ENCODE measurements around the gene MOB2. TPM values are rescaled to one million over a fixed set of nuclear protein-coding genes. Genes with fewer than 3 reads are reported as not detected.
A peak's percentile ranks its signal among the peaks of the same experiment; 100 is the strongest.

The MOB2 gene
- total RNA-seq, 1 donor from 2014 or later: 95.4 TPM

- H3K9me3 ChIP-seq: no peaks in the 10 kb centered on the region
- H3K36me3 ChIP-seq: peaks cover 28 to 36% of the 10 kb centered on the region in 2 donors
- peak overlapping the region; percentile 87 to 98 for H3K27ac ChIP-seq
- DNase-seq (ENCODE audit: low spot score in 2 of 2): no peak
- no peaks in the 10 kb centered on the region for H3K27me3 ChIP-seq
- peaks cover 41 to 74% of the 10 kb centered on the region in 2 donors for H3K4me1 ChIP-seq
- H3K4me3 ChIP-seq: peak overlapping the region; percentile 14 to 62
- intact Hi-C loops (cut with DNase I): loop anchor here (1.0 to 5.0 kb wide), 6 partner anchors 21 to 217 kb away; partner anchors contain the start of gene DUSP8
- no peak for TF ChIP-seq CTCF (IDR thresholded peaks at IDR 0.05)
These were observed 4.6 kb downstream of the MOB2 start for GRCh38 chr11:1481861-1482441.

GRCh38 chr11:1481483-1481825 lies 5.1 kb downstream of the MOB2 start:
- Histone ChIP-seq H3K4me1 (peaks cover 41 to 71% of the 10 kb centered on the region in 2 donors), H3K27me3 (no peaks in the 10 kb centered on the region), H3K4me3 (peak overlapping the region in 1 of 2 donors; percentile 62), H3K27ac (peak overlapping the region; percentile 87 to 98), H3K9me3 (no peaks in the 10 kb centered on the region), H3K36me3 (peaks cover 33 to 41% of the 10 kb centered on the region in 2 donors)
- intact Hi-C loops (cut with DNase I): loop anchor here (5.0 kb wide), 1 partner anchor 91 kb away; the partner anchor contains the start of gene DUSP8
- peak in 2 of 3 experiments; percentile 24 to 31 for TF ChIP-seq CTCF (IDR thresholded peaks at IDR 0.05)
- peak in 1 of 2 donors; percentile 82 for DNase-seq (ENCODE audit: low spot score in 2 of 2)

GRCh38 chr11:1480555-1481482 lies 5.8 kb downstream of the MOB2 start:
- Histone ChIP-seq H3K36me3 (peaks cover 34 to 47% of the 10 kb centered on the region in 2 donors), H3K9me3 (no peaks in the 10 kb centered on the region), H3K4me3 (peak overlapping the region in 1 of 2 donors; percentile 16), H3K4me1 (peaks cover 41 to 66% of the 10 kb centered on the region in 2 donors), H3K27me3 (no peaks in the 10 kb centered on the region), H3K27ac (peak overlapping the region; percentile 87 to 98)
- intact Hi-C loops (cut with DNase I): loop anchor here (5.0 kb wide), 1 partner anchor 91 kb away; the partner anchor contains the start of gene DUSP8
- no peak for TF ChIP-seq CTCF (IDR thresholded peaks at IDR 0.05)
- no peak for DNase-seq (ENCODE audit: low spot score in 2 of 2)

GRCh38 chr11:1480191-1480554 lies 6.4 kb downstream of the MOB2 start:
- H3K4me3 ChIP-seq: no peak overlapping the region
- no peaks in the 10 kb centered on the region for H3K27me3 ChIP-seq
- peaks cover 41 to 61% of the 10 kb centered on the region in 2 donors for H3K4me1 ChIP-seq
- peaks cover 40 to 54% of the 10 kb centered on the region in 2 donors for H3K36me3 ChIP-seq
- peak overlapping the region; percentile 87 to 98 for H3K27ac ChIP-seq
- TF ChIP-seq CTCF (IDR thresholded peaks at IDR 0.05): no peak
- intact Hi-C loops (cut with DNase I): loop anchor here (5.0 kb wide), 1 partner anchor 92 kb away; the partner anchor contains the start of gene DUSP8
- no peaks in the 10 kb centered on the region for H3K9me3 ChIP-seq
- no peak for DNase-seq (ENCODE audit: low spot score in 2 of 2)

- no peak for DNase-seq (ENCODE audit: low spot score in 2 of 2)
- Histone ChIP-seq H3K27me3 (no peaks in the 10 kb centered on the region), H3K36me3 (peaks cover 44 to 59% of the 10 kb centered on the region in 2 donors), H3K9me3 (no peaks in the 10 kb centered on the region), H3K27ac (peak overlapping the region; percentile 62 to 87), H3K4me1 (peaks cover 41 to 56% of the 10 kb centered on the region in 2 donors), H3K4me3 (no peak overlapping the region)
- intact Hi-C loops (cut with DNase I): loop anchor here (5.0 kb wide), 1 partner anchor 93 kb away; the partner anchor contains the start of gene DUSP8
- TF ChIP-seq CTCF (IDR thresholded peaks at IDR 0.05): no peak
These were observed 6.9 kb downstream of the MOB2 start for GRCh38 chr11:1479678-1480118.

Measured in ascending aorta (tissue), 2 donors.